GM23338 (cell line): ENCODE measurements around the gene ZNF22. TPM values are rescaled to one million over a fixed set of nuclear protein-coding genes. Genes with fewer than 3 reads are reported as not detected.

ENCODE experiments used
- ATAC-seq: fragments of 200-7000 bp; cut with Tn5 transposase; 3 replicates; pipeline ENCODE4 v1.9.1; 2020
- DNase-seq: peaks from one replicate; pipeline ENCODE4 v3.0.0-alpha.2; 2015; ENCODE audit warnings: low spot score
- H2AFZ ChIP-seq: fragments of 200-600 bp; sonication (generic); 2 replicates; pipeline ENCODE4 v1.8.0; 2016; ENCODE audit warnings: antibody characterized with exemption, mild to moderate bottlenecking, moderate library complexity
- H3F3A ChIP-seq: fragments of 200-600 bp; sonication (generic); replicated peaks from 2 replicates; pipeline ENCODE4 v1.8.0; 2017; ENCODE audit warnings: antibody characterized with exemption, mixed run types, low read depth
- H3K27ac ChIP-seq: fragments of 200-600 bp; sonication (generic); 2 replicates; pipeline ENCODE4 v1.6.1; 2016; ENCODE audit warnings: low read depth
- H3K27me3 ChIP-seq: fragments of 200-600 bp; sonication (generic); 2 replicates; pipeline ENCODE4 v1.8.0; 2016; ENCODE audit warnings: mild to moderate bottlenecking, mixed run types, moderate library complexity; ENCODE audit not compliant: insufficient read depth
- H3K36me3 ChIP-seq: fragments of 200-600 bp; sonication (generic); 2 replicates; pipeline ENCODE4 v1.8.0; 2016; ENCODE audit warnings: mild to moderate bottlenecking; ENCODE audit not compliant: insufficient read depth
- H3K4me1 ChIP-seq: fragments of 200-600 bp; sonication (generic); 2 replicates; pipeline ENCODE4 v1.8.0; 2016; ENCODE audit warnings: mild to moderate bottlenecking, moderate library complexity; ENCODE audit not compliant: insufficient read depth
- H3K4me2 ChIP-seq: fragments of 200-600 bp; sonication (generic); 2 replicates; pipeline ENCODE4 v1.7.1; 2017; ENCODE audit warnings: mixed run types
- H3K4me3 ChIP-seq: fragments of 200-600 bp; sonication (generic); 2 replicates; pipeline ENCODE4 v1.6.1; 2016; ENCODE audit warnings: mixed run types
- H3K79me2 ChIP-seq: fragments of 200-600 bp; sonication (generic); replicated peaks from 2 replicates; pipeline ENCODE4 v1.8.0; 2017; ENCODE audit warnings: mild to moderate bottlenecking; ENCODE audit not compliant: insufficient read depth
- H3K9me2 ChIP-seq: fragments of 200-600 bp; sonication (generic); 2 replicates; pipeline ENCODE4 v1.8.0; 2017; ENCODE audit not compliant: insufficient read depth
- H4K20me1 ChIP-seq: fragments of 200-600 bp; sonication (generic); replicated peaks from 2 replicates; pipeline ENCODE4 v1.8.0; 2017; ENCODE audit warnings: mild to moderate bottlenecking; ENCODE audit not compliant: insufficient read depth
- H3K27ac Mint-ChIP-seq: 2 replicates; pipeline ENCODE4 v1.8.0; 2020; ENCODE audit warnings: inconsistent platforms, mild to moderate bottlenecking, moderate library complexity, mixed read lengths
- H3K27me3 Mint-ChIP-seq: 3 replicates; pipeline ENCODE4 v1.8.0; 2022; ENCODE audit warnings: low read depth, mild to moderate bottlenecking, moderate library complexity, mixed read lengths, inconsistent platforms; ENCODE audit not compliant: insufficient read depth, poor library complexity
- H3K36me3 Mint-ChIP-seq: 3 replicates; pipeline ENCODE4 v1.8.0; 2021; ENCODE audit warnings: low read depth, mild to moderate bottlenecking, inconsistent platforms, moderate library complexity, mixed read lengths
- H3K4me1 Mint-ChIP-seq: 3 replicates; pipeline ENCODE4 v1.8.0; 2020; ENCODE audit warnings: mild to moderate bottlenecking, inconsistent platforms, mixed read lengths
- H3K4me3 Mint-ChIP-seq: 3 replicates; pipeline ENCODE4 v1.8.0; 2021; ENCODE audit warnings: moderate library complexity, mild to moderate bottlenecking, inconsistent platforms, mixed read lengths
- H3K9me3 Mint-ChIP-seq: 3 replicates; pipeline ENCODE4 v1.8.0; 2020; ENCODE audit warnings: moderate library complexity, mild to moderate bottlenecking, inconsistent platforms, mixed read lengths
- CREB1 ChIP-seq: fragments of 250-450 bp; sonication (Bioruptor Pico); IDR thresholded peaks from 2 replicates; pipeline ENCODE4 v1.5.0; 2020; ENCODE audit warnings: low read depth, mild to moderate bottlenecking, moderate library complexity
- EZH2 ChIP-seq: fragments of 200-600 bp; sonication (generic); IDR thresholded peaks from one replicate; pipeline ENCODE4 v1.8.0; 2017; ENCODE audit warnings: antibody characterized with exemption, mild to moderate bottlenecking, low read depth; ENCODE audit not compliant: unreplicated experiment
- EZH2phosphoT487 ChIP-seq: fragments of 200-600 bp; sonication (generic); IDR thresholded peaks from one replicate; pipeline ENCODE4 v1.8.1; 2018; ENCODE audit warnings: antibody characterized with exemption; ENCODE audit not compliant: unreplicated experiment
- JUNB ChIP-seq: IDR thresholded peaks from one replicate; pipeline ENCODE4 v1.6.1; 2016; ENCODE audit warnings: antibody characterized with exemption; ENCODE audit not compliant: unreplicated experiment
- NANOG ChIP-seq: IDR thresholded peaks from 2 replicates; pipeline ENCODE4 v1.6.1; 2016; ENCODE audit warnings: antibody characterized with exemption, borderline replicate concordance
- POLR2AphosphoS5 ChIP-seq: IDR thresholded peaks from 2 replicates; pipeline ENCODE4 v1.6.1; 2016; ENCODE audit warnings: antibody characterized with exemption, low read depth
- STAT1 ChIP-seq: IDR thresholded peaks from one replicate; pipeline ENCODE4 v1.6.1; 2016; ENCODE audit warnings: antibody characterized with exemption; ENCODE audit not compliant: unreplicated experiment
- ZNF114 ChIP-seq: fragments of 250-450 bp; sonication (Bioruptor Pico); IDR thresholded peaks from 2 replicates; pipeline ENCODE4 v1.5.0; 2020; ENCODE audit warnings: mild to moderate bottlenecking, moderate library complexity
- ZNF331 ChIP-seq: fragments of 250-450 bp; sonication (Bioruptor Pico); IDR thresholded peaks from 2 replicates; pipeline ENCODE4 v1.5.0; 2020; ENCODE audit warnings: low read depth, mild to moderate bottlenecking, moderate library complexity
- polyA plus RNA-seq: library from polyadenylated mRNA; unstranded; fragments of >200 nt; fragmentation: Nextera tagmentation; extraction: Ambion mirVana; gene quantifications from 2 replicates; pipeline ENCODE4 v1.2.1, GENCODE V29; 2016
- total RNA-seq: library from RNA; depleted of rRNA; stranded (reverse); fragments of >200 nt; shearing (Covaris generic); gene quantifications from 2 replicates; pipeline ENCODE4 v1.2.3, GENCODE V29; 2014
- TF ChIP-seq, protein P1 (sequence below): fragments of 250-450 bp; sonication (Bioruptor Pico); IDR thresholded peaks from 2 replicates; pipeline ENCODE4 v1.5.0; 2020; ENCODE audit warnings: mild to moderate bottlenecking, moderate library complexity
- TF ChIP-seq, protein P2 (sequence below): IDR thresholded peaks from one replicate; pipeline ENCODE4 v1.6.1; 2018; ENCODE audit warnings: antibody characterized with exemption; ENCODE audit not compliant: unreplicated experiment
- TF ChIP-seq, protein P3 (sequence below): IDR thresholded peaks from 2 replicates; pipeline ENCODE4 v1.6.1; 2016; ENCODE audit warnings: antibody characterized with exemption

The ZNF22 gene
- total and polyA plus RNA-seq, 2 experiments from 2014 or later = 40.5 to 81.8 TPM

DNA sequence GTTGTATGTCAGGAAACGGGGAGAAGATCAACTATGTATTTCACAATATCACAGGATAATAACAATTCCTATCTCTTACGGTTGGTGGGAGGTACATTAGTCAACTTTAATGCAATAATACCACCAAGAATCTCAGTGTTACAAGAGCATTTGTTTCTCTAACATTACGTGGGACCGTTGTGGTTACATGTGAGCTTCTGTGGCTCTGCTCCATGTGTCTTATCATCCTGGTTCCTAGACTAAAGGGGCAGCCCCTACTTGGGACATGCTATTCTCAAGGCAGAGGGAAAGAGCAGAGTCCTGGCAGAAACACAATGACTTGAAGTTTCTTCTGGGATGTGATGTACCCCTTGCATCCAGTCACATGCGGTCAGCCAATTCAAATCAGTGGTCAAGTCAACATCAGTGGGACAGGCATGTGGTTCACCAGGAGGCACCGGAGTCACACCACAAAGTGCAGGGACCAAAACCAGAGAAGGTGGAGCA is 2.5 kb upstream of the ZNF22 start (continued):
- no peak for TF ChIP-seq ZNF114 (CRISPR knock-in tag)

DNA sequence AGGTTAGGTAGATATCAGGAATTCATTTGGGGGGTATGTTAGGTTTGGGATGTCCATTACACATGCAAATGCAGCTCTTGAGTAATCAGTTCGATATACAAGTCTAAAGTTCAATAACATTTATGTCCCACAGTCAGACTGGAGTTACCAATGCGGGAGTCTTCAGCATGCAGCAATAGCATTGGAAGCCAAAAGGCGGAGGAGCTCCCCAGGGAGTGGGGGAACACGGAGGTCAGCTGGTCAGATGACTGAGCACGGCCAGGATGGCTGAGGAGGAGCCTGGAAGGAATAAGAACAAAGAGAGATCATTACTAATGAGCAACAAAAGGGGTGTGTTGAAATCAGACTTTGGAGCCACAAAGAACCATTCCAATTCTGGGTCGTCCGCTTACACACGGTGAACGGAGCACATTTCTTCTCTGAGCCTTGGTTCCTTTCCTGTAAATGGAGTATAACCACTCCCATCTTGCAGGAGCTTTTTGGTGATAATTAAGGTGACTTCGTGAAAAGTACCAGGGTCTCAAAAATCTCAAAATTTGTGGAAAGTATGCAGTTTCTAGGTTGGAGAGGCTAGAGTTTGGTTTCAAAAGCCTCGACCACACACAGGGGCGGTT is 478 bp upstream of the ZNF22 start:
- Histone ChIP-seq H3K36me3 (no peaks in the 10 kb centered on the region), H3K27me3 (no peaks in the 10 kb centered on the region), H3K4me1 (peaks cover 17% of the 10 kb centered on the region), H4K20me1 (peaks cover 4% of the 10 kb centered on the region), H3K4me3 (peak overlapping the region; percentile 83), H3K4me2 (peak overlapping the region; percentile 93), H3K9me2 (no peaks in the 10 kb centered on the region), H2AFZ (peak overlapping the region; percentile 99), H3F3A (no peaks in the 10 kb centered on the region), H3K79me2 (peaks cover 37% of the 10 kb centered on the region), H3K27ac (peak overlapping the region; percentile 56; the same call in 1 of the 2 replicates)
- H3K4me3 Mint-ChIP-seq = peak overlapping the region; percentile 82
- peaks cover 31% of the 10 kb centered on the region for H3K4me1 Mint-ChIP-seq
- H3K9me3 Mint-ChIP-seq = peaks cover 18% of the 10 kb centered on the region
- DNase-seq (peak; percentile 21), ATAC-seq (peak; percentile 25)
- peak overlapping the region; percentile 90 for H3K27ac Mint-ChIP-seq
- H3K36me3 Mint-ChIP-seq = peaks cover 33% of the 10 kb centered on the region
- peaks cover 12% of the 10 kb centered on the region for H3K27me3 Mint-ChIP-seq
- TF ChIP-seq ZNF331 (CRISPR knock-in tag) = no peak
- no peak for TF ChIP-seq CREB1 (CRISPR knock-in tag)
- no peak for TF ChIP-seq ZNF114 (CRISPR knock-in tag)
- no peak for TF ChIP-seq JUNB
- TF ChIP-seq POLR2AphosphoS5 = no peak
- no peak for TF ChIP-seq NANOG
- TF ChIP-seq EZH2phosphoT487 = no peak
- no peak for TF ChIP-seq EZH2
- TF ChIP-seq, protein P1, sequence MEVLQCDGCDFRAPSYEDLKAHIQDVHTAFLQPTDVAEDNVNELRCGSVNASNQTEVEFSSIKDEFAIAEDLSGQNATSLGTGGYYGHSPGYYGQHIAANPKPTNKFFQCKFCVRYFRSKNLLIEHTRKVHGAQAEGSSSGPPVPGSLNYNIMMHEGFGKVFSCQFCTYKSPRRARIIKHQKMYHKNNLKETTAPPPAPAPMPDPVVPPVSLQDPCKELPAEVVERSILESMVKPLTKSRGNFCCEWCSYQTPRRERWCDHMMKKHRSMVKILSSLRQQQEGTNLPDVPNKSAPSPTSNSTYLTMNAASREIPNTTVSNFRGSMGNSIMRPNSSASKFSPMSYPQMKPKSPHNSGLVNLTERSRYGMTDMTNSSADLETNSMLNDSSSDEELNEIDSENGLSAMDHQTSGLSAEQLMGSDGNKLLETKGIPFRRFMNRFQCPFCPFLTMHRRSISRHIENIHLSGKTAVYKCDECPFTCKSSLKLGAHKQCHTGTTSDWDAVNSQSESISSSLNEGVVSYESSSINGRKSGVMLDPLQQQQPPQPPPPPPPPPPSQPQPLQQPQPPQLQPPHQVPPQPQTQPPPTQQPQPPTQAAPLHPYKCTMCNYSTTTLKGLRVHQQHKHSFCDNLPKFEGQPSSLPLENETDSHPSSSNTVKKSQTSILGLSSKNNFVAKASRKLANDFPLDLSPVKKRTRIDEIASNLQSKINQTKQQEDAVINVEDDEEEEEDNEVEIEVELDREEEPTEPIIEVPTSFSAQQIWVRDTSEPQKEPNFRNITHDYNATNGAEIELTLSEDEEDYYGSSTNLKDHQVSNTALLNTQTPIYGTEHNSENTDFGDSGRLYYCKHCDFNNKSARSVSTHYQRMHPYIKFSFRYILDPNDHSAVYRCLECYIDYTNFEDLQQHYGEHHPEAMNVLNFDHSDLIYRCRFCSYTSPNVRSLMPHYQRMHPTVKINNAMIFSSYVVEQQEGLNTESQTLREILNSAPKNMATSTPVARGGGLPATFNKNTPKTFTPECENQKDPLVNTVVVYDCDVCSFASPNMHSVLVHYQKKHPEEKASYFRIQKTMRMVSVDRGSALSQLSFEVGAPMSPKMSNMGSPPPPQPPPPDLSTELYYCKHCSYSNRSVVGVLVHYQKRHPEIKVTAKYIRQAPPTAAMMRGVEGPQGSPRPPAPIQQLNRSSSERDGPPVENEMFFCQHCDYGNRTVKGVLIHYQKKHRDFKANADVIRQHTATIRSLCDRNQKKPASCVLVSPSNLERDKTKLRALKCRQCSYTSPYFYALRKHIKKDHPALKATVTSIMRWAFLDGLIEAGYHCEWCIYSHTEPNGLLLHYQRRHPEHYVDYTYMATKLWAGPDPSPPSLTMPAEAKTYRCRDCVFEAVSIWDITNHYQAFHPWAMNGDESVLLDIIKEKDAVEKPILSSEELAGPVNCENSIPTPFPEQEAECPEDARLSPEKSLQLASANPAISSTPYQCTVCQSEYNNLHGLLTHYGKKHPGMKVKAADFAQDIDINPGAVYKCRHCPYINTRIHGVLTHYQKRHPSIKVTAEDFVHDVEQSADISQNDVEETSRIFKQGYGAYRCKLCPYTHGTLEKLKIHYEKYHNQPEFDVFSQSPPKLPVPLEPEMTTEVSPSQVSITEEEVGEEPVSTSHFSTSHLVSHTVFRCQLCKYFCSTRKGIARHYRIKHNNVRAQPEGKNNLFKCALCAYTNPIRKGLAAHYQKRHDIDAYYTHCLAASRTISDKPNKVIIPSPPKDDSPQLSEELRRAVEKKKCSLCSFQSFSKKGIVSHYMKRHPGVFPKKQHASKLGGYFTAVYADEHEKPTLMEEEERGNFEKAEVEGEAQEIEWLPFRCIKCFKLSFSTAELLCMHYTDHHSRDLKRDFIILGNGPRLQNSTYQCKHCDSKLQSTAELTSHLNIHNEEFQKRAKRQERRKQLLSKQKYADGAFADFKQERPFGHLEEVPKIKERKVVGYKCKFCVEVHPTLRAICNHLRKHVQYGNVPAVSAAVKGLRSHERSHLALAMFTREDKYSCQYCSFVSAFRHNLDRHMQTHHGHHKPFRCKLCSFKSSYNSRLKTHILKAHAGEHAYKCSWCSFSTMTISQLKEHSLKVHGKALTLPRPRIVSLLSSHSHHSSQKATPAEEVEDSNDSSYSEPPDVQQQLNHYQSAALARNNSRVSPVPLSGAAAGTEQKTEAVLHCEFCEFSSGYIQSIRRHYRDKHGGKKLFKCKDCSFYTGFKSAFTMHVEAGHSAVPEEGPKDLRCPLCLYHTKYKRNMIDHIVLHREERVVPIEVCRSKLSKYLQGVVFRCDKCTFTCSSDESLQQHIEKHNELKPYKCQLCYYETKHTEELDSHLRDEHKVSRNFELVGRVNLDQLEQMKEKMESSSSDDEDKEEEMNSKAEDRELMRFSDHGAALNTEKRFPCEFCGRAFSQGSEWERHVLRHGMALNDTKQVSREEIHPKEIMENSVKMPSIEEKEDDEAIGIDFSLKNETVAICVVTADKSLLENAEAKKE (CRISPR knock-in tag) = no peak
- TF ChIP-seq, protein P2, sequence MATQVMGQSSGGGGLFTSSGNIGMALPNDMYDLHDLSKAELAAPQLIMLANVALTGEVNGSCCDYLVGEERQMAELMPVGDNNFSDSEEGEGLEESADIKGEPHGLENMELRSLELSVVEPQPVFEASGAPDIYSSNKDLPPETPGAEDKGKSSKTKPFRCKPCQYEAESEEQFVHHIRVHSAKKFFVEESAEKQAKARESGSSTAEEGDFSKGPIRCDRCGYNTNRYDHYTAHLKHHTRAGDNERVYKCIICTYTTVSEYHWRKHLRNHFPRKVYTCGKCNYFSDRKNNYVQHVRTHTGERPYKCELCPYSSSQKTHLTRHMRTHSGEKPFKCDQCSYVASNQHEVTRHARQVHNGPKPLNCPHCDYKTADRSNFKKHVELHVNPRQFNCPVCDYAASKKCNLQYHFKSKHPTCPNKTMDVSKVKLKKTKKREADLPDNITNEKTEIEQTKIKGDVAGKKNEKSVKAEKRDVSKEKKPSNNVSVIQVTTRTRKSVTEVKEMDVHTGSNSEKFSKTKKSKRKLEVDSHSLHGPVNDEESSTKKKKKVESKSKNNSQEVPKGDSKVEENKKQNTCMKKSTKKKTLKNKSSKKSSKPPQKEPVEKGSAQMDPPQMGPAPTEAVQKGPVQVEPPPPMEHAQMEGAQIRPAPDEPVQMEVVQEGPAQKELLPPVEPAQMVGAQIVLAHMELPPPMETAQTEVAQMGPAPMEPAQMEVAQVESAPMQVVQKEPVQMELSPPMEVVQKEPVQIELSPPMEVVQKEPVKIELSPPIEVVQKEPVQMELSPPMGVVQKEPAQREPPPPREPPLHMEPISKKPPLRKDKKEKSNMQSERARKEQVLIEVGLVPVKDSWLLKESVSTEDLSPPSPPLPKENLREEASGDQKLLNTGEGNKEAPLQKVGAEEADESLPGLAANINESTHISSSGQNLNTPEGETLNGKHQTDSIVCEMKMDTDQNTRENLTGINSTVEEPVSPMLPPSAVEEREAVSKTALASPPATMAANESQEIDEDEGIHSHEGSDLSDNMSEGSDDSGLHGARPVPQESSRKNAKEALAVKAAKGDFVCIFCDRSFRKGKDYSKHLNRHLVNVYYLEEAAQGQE = no peak
- TF ChIP-seq, protein P3, sequence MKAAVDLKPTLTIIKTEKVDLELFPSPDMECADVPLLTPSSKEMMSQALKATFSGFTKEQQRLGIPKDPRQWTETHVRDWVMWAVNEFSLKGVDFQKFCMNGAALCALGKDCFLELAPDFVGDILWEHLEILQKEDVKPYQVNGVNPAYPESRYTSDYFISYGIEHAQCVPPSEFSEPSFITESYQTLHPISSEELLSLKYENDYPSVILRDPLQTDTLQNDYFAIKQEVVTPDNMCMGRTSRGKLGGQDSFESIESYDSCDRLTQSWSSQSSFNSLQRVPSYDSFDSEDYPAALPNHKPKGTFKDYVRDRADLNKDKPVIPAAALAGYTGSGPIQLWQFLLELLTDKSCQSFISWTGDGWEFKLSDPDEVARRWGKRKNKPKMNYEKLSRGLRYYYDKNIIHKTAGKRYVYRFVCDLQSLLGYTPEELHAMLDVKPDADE = no peak
- no peak for TF ChIP-seq STAT1
